ENCODE data around the gene OR6Q1.
"Not testable (repeated sequence)": the region's sequence is repeated elsewhere in the genome, so short reads cannot be mapped to it uniquely, and the experiment has no call there.

OR6Q1 gene

DNA sequence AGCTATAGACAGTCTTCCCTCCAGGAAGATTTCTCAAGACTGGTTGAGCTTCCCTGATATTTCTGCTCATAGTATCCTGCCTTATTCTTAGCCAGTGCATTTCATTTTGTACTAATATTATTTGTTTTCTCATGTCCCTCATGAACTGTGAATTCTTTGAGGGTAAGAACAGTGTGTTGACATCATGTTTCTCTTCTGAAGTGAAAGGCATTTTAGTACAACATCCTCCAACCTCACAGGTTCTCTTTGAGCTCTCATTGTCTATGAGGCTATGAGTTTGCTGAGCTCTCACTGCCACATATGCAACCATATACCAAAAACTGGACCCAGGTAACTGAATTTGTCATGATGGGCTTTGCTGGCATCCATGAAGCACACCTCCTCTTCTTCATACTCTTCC, at the start of gene OR6Q1:
TSS of gene OR6Q1 (plus strand) at position 301 of the 400 bp plus-strand sequence. CDS start at position 301, 0 bp downstream.
- DNase-seq (ENCODE audit: low read depth in 1 of 2, low spot score in 1 of 2) = no peak

GRCh38 chr11:57981536-57981935, 49.2 kb upstream of the OR6Q1 start:
- no peak for DNase-seq (ENCODE audit: low read depth in 1 of 2, low spot score in 1 of 2)

- no peak for DNase-seq (ENCODE audit: low read depth in 1 of 2, low spot score in 1 of 2)
These were observed 48.0 kb upstream of the OR6Q1 start for GRCh38 chr11:57982776-57983175.

GRCh38 chr11:57983191-57983590, 47.6 kb upstream of the OR6Q1 start:
- DNase-seq (ENCODE audit: low read depth in 1 of 2, low spot score in 1 of 2) = no peak

- not testable (repeated sequence) for DNase-seq (ENCODE audit: low read depth in 1 of 2, low spot score in 1 of 2)
These were observed 31.2 kb upstream of the OR6Q1 start for GRCh38 chr11:57999523-57999922.

DNA sequence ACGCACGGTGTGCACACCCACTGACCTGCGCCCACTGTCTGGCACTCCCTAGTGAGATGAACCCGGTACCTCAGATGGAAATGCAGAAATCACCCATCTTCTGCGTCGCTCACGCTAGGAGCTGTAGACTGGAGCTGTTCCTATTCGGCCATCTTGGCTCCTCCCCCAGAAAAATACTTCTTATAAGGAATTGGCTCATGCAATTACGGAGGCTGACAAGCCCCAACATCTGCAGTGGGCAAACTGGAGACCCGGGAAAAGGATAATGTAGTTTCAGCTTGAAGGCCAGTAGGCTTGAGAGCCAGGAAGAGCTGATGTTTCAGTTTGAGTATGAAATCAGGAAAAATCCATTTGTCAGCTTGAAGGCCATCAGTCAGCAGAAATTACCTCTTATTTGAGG, 30.7 kb upstream of the OR6Q1 start:
- not testable (repeated sequence) for DNase-seq (ENCODE audit: low read depth in 1 of 2, low spot score in 1 of 2)

DNA sequence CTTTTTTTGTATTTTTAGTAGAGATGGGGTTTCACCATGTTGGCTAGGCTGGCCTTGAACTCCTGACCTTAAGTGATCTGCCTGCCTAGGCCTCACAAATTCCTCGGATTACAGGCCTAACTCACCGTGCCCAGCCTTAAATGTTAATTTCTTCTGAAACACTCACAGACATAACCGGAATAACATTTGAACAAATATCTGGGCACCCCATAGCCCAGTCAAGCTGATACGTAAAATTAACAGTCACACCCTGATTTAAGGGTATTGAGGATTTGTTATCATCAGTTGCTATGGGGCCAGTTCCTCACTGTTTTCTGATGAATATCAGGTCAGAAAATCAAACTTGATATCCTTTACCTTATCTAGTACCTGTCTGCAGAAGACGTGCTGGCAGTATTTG, 30.1 kb upstream of the OR6Q1 start:
- no peak for DNase-seq (ENCODE audit: low read depth in 1 of 2, low spot score in 1 of 2)

GRCh38 chr11:58003036-58003435, 27.7 kb upstream of the OR6Q1 start:
- no peak for DNase-seq (ENCODE audit: low read depth in 1 of 2, low spot score in 1 of 2)

DNA sequence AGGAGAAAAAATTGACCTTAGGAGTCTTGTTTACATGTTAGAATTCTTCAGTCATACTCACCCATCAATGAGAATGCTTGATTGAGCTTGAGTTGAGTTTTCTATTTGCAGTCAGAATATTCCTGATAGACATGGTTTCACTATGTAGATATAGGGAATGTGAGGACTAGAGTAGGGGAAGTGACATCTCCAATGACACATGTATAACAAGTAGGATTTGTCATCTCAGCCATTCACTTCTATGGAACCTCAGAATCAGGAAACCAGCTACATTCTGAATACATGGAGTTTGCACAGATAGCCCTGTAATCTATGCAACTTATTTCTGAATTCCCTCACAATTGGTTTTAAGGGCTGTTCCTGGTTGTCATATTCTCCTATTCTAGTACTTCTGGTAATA, 27.2 kb upstream of the OR6Q1 start:
- DNase-seq (ENCODE audit: low read depth in 1 of 2, low spot score in 1 of 2) = no peak

DNA sequence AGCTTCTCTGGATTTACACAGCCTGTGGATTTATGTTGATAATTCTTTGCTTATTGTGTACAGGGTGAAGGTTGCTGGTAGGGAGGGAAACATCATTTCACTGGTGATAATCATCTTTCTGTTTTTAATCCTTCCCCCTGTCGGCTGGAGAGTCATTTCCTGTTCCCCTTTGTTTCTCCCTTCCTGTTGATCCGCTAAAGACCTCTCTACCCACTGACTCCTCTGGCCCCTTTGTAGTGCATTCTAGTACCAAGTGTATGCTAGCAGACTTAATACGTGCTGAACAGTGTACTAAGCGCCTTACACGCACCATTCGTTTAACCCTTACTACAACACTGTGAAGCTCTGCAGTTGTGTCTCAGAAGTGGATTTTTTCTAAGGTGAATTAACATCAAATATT, 26.1 kb upstream of the OR6Q1 start:
- no peak for DNase-seq (ENCODE audit: low read depth in 1 of 2, low spot score in 1 of 2)

- DNase-seq (ENCODE audit: low read depth in 1 of 2, low spot score in 1 of 2) = no peak
These were observed 23.8 kb upstream of the OR6Q1 start for GRCh38 chr11:58006940-58007339.

DNA sequence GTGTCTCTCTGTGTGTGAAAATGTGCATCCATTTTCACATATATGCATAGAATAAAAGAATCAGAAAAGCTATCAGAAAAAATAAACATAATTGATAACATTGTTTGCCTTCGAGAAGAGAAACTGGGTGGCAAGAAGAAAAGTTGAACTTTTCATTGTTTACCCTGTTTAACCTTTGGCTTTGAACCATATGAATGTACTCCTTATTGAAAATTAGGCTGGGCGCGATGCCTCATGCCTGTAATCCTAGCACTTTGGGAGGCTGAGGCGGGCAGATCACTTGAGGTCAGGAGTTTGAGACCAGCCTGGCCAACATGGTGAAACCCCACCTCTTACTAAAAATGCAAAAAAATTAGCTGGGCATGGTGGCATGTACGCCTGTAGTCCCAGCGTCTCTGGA, 19.0 kb upstream of the OR6Q1 start:
- DNase-seq (ENCODE audit: low read depth in 1 of 2, low spot score in 1 of 2) = no peak

GRCh38 chr11:58023435-58023931, 7.3 kb upstream of the OR6Q1 start, which contains the start of gene OR9Q1:
OR9Q1 (plus strand) TSS chr11:58023881; CDS start chr11:58179445, 155,564 bp downstream.
- no peak for DNase-seq (ENCODE audit: low read depth in 1 of 2, low spot score in 1 of 2)

- DNase-seq (ENCODE audit: low read depth in 1 of 2, low spot score in 1 of 2) = no peak
These were observed 6.1 kb upstream of the OR6Q1 start for GRCh38 chr11:58024601-58025091.

- DNase-seq (ENCODE audit: low read depth in 1 of 2, low spot score in 1 of 2) = no peak
These were observed 3.4 kb upstream of the OR6Q1 start for GRCh38 chr11:58027341-58027740.

- no peak for DNase-seq (ENCODE audit: low read depth in 1 of 2, low spot score in 1 of 2)
These were observed 1.9 kb upstream of the OR6Q1 start for GRCh38 chr11:58028687-58029411.

- no peak for DNase-seq (ENCODE audit: low read depth in 1 of 2, low spot score in 1 of 2)
These were observed 3.7 kb downstream of the OR6Q1 start for GRCh38 chr11:58034471-58034870.

- no peak for DNase-seq (ENCODE audit: low read depth in 1 of 2, low spot score in 1 of 2)
These were observed 8.8 kb downstream of the OR6Q1 start for GRCh38 chr11:58039589-58039988.

DNA sequence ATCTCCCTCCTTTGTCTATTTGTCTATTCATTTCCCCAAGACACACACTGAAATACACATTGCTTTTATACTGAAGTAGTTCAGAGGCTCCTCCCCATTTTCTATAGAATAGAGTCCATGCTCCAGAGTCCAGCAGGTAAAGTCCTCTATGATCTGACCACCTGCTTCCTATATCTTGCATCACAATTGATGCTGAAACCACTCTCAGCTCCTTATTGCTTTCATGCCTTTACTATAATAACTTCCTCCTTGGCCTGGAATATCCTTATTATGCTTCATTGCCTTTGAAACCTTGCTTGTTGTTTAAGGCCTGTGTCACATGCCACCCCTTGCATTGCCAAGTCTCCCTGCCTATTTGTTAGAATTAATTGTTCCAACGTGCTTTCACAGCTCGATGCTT, 12.6 kb downstream of the OR6Q1 start:
- DNase-seq (ENCODE audit: low read depth in 1 of 2, low spot score in 1 of 2) = no peak

- DNase-seq (ENCODE audit: low read depth in 1 of 2, low spot score in 1 of 2) = no peak
These were observed 15.5 kb downstream of the OR6Q1 start for GRCh38 chr11:58046231-58046630.

DNA sequence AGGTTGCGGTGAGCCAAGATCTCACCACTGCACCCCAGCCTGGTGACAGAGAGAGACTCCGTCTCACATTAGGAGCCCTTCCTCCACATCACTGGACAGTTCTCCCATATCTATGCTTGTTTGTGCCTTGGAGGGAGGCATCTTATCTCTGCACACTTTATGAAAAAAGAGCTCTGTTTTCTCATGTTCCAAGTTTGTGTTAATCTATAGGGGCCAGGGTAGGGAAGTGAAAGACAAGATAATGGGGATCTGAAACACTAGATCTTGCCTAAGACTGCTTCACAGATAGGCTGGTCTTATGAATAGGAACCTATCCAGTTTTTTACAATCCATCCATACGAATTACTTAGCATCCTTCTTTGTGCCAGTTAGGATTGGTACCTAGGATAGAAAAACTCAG, 17.1 kb downstream of the OR6Q1 start:
- DNase-seq (ENCODE audit: low read depth in 1 of 2, low spot score in 1 of 2) = no peak

DNA sequence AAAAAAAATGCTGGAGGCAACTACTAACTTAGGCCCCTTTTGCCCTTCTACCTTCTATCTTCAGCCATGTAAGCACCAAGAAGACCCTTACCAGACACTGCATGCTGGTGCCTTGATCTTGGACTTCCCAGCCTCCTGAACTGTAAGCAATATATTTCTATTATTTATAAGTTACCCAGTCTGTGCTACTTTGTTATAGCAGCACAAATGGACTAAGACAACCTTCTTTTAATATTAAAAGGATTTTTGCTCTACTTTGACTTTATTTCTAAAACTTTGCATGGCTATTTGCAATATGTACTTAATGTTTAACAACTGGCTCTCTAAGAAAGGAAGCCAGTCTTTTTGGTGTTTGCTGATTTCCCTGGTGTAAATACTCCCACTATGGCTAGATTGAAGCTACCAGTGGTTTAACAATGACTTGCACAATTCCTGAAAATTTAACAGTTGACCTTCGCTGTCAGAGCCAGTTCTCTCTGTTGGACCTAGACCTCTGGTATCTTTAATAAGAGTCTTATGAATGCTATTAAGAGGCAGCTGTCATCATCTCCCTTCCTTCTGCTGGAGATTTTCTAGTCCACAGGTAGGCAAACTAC, 25.2 kb downstream of the OR6Q1 start:
- no peak for DNase-seq (ENCODE audit: low read depth in 1 of 2, low spot score in 1 of 2)
